Measurements from ENCODE around the gene GOLGA6L25.
"Not testable (repeated sequence)": the region's sequence is repeated elsewhere in the genome, so short reads cannot be mapped to it uniquely, and the experiment has no call there.

Gene GOLGA6L25

GRCh38 chr15:28515208-28515607 lies 38.2 kb upstream of the GOLGA6L25 start:
- H2BK12ac ChIP-seq (ENCODE audit: low read length); H3K4ac ChIP-seq (ENCODE audit: low read length); H3K9me3 ChIP-seq (replicated peaks in 1 of 2; ENCODE audit: control insufficient read depth in 2 of 2, insufficient read depth in 1 of 2, low read depth in 1 of 2, low read length in 2 of 2); H3K27ac ChIP-seq (replicated peaks; ENCODE audit: low read length); H3K4me2 ChIP-seq (ENCODE audit: insufficient read depth, low read length, poor library complexity, severe bottlenecking); H4K91ac ChIP-seq (ENCODE audit: low read depth, low read length, poor library complexity); H2AK5ac ChIP-seq (ENCODE audit: low read depth, low read length); H3K4me3 ChIP-seq (ENCODE audit: low read length in 2 of 2); H3K79me1 ChIP-seq (ENCODE audit: low read depth, low read length); H3K36me3 ChIP-seq (replicated peaks in 1 of 2; ENCODE audit: control insufficient read depth in 2 of 2, insufficient read depth in 2 of 2, low read length in 2 of 2); H2BK5ac ChIP-seq (ENCODE audit: low read length); H3K9ac ChIP-seq (ENCODE audit: low read depth, low read length, poor library complexity); H2AFZ ChIP-seq (ENCODE audit: low read length); H3K27me3 ChIP-seq (ENCODE audit: control insufficient read depth in 3 of 3, insufficient read depth in 3 of 3, low read depth in 1 of 3, low read length in 3 of 3); H3K14ac ChIP-seq (ENCODE audit: low read length); H3K23ac ChIP-seq (ENCODE audit: low read depth, low read length, poor library complexity); H3K18ac ChIP-seq (ENCODE audit: low read length); H2BK120ac ChIP-seq (ENCODE audit: low read depth, low read length); DNase-seq (ENCODE audit: low spot score); H4K8ac ChIP-seq (ENCODE audit: low read depth, low read length); H2BK15ac ChIP-seq (ENCODE audit: low read length); H3K4me1 ChIP-seq (ENCODE audit: control insufficient read depth in 2 of 2, insufficient read depth in 1 of 2, low read depth in 1 of 2, low read length in 2 of 2): not testable (repeated sequence)
- WGBS, 2 donors (ENCODE audit: extremely low coverage in 2 of 2, insufficient read length in 2 of 2, insufficient replicate concordance in 1 of 2) = no CpG with 5 or more reads among the region's 11 CpGs

DNA sequence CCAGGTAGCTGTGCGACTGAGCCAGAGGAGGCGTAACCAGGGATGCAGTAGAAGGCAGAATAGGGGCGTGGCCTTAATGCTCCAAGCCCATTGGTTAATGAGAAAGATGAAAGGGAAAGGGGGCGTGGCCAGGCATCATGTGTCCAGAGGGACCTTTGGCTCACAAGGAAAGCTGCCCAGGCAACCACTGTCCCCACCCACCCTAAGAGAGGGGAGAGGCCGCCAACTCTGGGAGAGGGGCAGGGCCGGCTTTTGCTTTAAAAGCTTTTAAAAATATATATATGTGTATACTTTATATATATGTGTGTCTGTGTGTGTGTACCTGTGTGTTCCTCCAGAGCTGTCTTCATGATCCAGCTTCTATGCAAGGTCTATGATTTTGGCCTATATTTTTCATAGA lies 20.4 kb upstream of the GOLGA6L25 start, which contains the start of gene GOLGA8G:
TSS of gene GOLGA8G (minus strand) at position 18 of the 400 bp plus-strand sequence. CDS start 62 bp downstream, outside the sequence.
- not testable (repeated sequence) for H3K4me2 ChIP-seq (ENCODE audit: insufficient read depth, low read length, poor library complexity, severe bottlenecking); H4K91ac ChIP-seq (ENCODE audit: low read depth, low read length, poor library complexity); H3K14ac ChIP-seq (ENCODE audit: low read length); H3K27ac ChIP-seq (replicated peaks; ENCODE audit: low read length); H3K9me3 ChIP-seq (replicated peaks in 1 of 2; ENCODE audit: control insufficient read depth in 2 of 2, insufficient read depth in 1 of 2, low read depth in 1 of 2, low read length in 2 of 2); H3K9ac ChIP-seq (ENCODE audit: low read depth, low read length, poor library complexity); H3K4me1 ChIP-seq (ENCODE audit: control insufficient read depth in 2 of 2, insufficient read depth in 1 of 2, low read depth in 1 of 2, low read length in 2 of 2); H3K4me3 ChIP-seq (ENCODE audit: low read length in 2 of 2); H3K23ac ChIP-seq (ENCODE audit: low read depth, low read length, poor library complexity); H2BK15ac ChIP-seq (ENCODE audit: low read length); H2AK5ac ChIP-seq (ENCODE audit: low read depth, low read length); H3K18ac ChIP-seq (ENCODE audit: low read length); H2BK120ac ChIP-seq (ENCODE audit: low read depth, low read length); H3K36me3 ChIP-seq (replicated peaks in 1 of 2; ENCODE audit: control insufficient read depth in 2 of 2, insufficient read depth in 2 of 2, low read length in 2 of 2); H2BK5ac ChIP-seq (ENCODE audit: low read length); H2AFZ ChIP-seq (ENCODE audit: low read length); H3K79me1 ChIP-seq (ENCODE audit: low read depth, low read length); DNase-seq (ENCODE audit: low spot score); H3K4ac ChIP-seq (ENCODE audit: low read length); H2BK12ac ChIP-seq (ENCODE audit: low read length); H3K27me3 ChIP-seq (ENCODE audit: control insufficient read depth in 3 of 3, insufficient read depth in 3 of 3, low read depth in 1 of 3, low read length in 3 of 3); H4K8ac ChIP-seq (ENCODE audit: low read depth, low read length)
- no CpG with 5 or more reads among the region's 6 CpGs for WGBS, 2 donors (ENCODE audit: extremely low coverage in 2 of 2, insufficient read length in 2 of 2, insufficient replicate concordance in 1 of 2)

GRCh38 chr15:28573351-28573750 lies 20.0 kb downstream of the GOLGA6L25 start:
- H3K36me3 ChIP-seq (replicated peaks in 1 of 2; ENCODE audit: control insufficient read depth in 2 of 2, insufficient read depth in 2 of 2, low read length in 2 of 2); H2BK120ac ChIP-seq (ENCODE audit: low read depth, low read length); H4K8ac ChIP-seq (ENCODE audit: low read depth, low read length); H3K4ac ChIP-seq (ENCODE audit: low read length); H2BK15ac ChIP-seq (ENCODE audit: low read length); DNase-seq (ENCODE audit: low spot score); H2AK5ac ChIP-seq (ENCODE audit: low read depth, low read length); H2BK12ac ChIP-seq (ENCODE audit: low read length); H2BK5ac ChIP-seq (ENCODE audit: low read length); H4K91ac ChIP-seq (ENCODE audit: low read depth, low read length, poor library complexity); H3K23ac ChIP-seq (ENCODE audit: low read depth, low read length, poor library complexity); H3K4me3 ChIP-seq (ENCODE audit: low read length in 2 of 2); H3K4me1 ChIP-seq (ENCODE audit: control insufficient read depth in 2 of 2, insufficient read depth in 1 of 2, low read depth in 1 of 2, low read length in 2 of 2); H2AFZ ChIP-seq (ENCODE audit: low read length); H3K27ac ChIP-seq (replicated peaks; ENCODE audit: low read length); H3K14ac ChIP-seq (ENCODE audit: low read length); H3K27me3 ChIP-seq (ENCODE audit: control insufficient read depth in 3 of 3, insufficient read depth in 3 of 3, low read depth in 1 of 3, low read length in 3 of 3); H3K79me1 ChIP-seq (ENCODE audit: low read depth, low read length); H3K18ac ChIP-seq (ENCODE audit: low read length); H3K9me3 ChIP-seq (replicated peaks in 1 of 2; ENCODE audit: control insufficient read depth in 2 of 2, insufficient read depth in 1 of 2, low read depth in 1 of 2, low read length in 2 of 2); H3K9ac ChIP-seq (ENCODE audit: low read depth, low read length, poor library complexity); H3K4me2 ChIP-seq (ENCODE audit: insufficient read depth, low read length, poor library complexity, severe bottlenecking): not testable (repeated sequence)
- WGBS, 2 donors (ENCODE audit: extremely low coverage in 2 of 2, insufficient read length in 2 of 2, insufficient replicate concordance in 1 of 2) = no CpG with 5 or more reads among the region's 13 CpGs

DNA sequence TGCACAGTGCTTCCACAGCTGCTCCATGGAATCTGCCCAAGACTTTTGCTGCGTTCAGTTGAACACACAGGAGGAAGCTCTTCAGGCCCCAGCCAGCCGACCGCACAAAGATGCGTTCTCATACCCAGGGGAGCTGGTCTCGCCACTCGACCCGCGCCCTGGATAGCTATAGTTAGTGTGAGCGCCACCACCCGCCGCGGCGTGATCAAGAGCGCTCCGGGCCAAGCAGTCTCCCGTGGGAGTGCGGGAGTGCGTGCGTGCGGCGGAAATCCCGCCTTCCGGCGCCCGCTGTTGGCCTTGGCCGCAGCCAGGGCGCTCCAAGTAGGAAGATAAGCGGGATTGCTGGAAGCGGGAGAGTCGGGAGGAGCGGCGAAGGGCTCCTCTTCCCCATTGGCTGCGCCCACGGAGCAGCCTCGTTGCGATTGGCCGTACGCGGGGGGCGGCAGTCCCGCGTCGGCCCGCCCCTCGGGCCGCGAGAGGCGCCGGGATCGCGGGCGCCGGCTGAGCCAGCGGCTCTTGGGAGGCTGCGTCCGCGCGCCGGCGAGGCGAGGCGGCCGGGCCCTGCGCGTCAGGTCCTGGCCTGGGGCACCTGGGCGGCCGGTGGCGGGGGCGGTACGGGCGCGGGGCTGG lies 35.7 kb downstream of the GOLGA6L25 start:
- H2AFZ ChIP-seq (ENCODE audit: low read length); H3K9ac ChIP-seq (ENCODE audit: low read depth, low read length, poor library complexity); H3K27me3 ChIP-seq (ENCODE audit: control insufficient read depth in 3 of 3, insufficient read depth in 3 of 3, low read depth in 1 of 3, low read length in 3 of 3); H3K14ac ChIP-seq (ENCODE audit: low read length); H3K36me3 ChIP-seq (replicated peaks in 1 of 2; ENCODE audit: control insufficient read depth in 2 of 2, insufficient read depth in 2 of 2, low read length in 2 of 2); H3K4me1 ChIP-seq (ENCODE audit: control insufficient read depth in 2 of 2, insufficient read depth in 1 of 2, low read depth in 1 of 2, low read length in 2 of 2); H2BK12ac ChIP-seq (ENCODE audit: low read length); H2AK5ac ChIP-seq (ENCODE audit: low read depth, low read length); H3K79me1 ChIP-seq (ENCODE audit: low read depth, low read length); H3K23ac ChIP-seq (ENCODE audit: low read depth, low read length, poor library complexity); H4K91ac ChIP-seq (ENCODE audit: low read depth, low read length, poor library complexity); H2BK120ac ChIP-seq (ENCODE audit: low read depth, low read length); H4K8ac ChIP-seq (ENCODE audit: low read depth, low read length); H3K27ac ChIP-seq (replicated peaks; ENCODE audit: low read length); H3K4ac ChIP-seq (ENCODE audit: low read length); H2BK15ac ChIP-seq (ENCODE audit: low read length); H3K9me3 ChIP-seq (replicated peaks in 1 of 2; ENCODE audit: control insufficient read depth in 2 of 2, insufficient read depth in 1 of 2, low read depth in 1 of 2, low read length in 2 of 2); H2BK5ac ChIP-seq (ENCODE audit: low read length); H3K4me2 ChIP-seq (ENCODE audit: insufficient read depth, low read length, poor library complexity, severe bottlenecking); H3K18ac ChIP-seq (ENCODE audit: low read length); DNase-seq (ENCODE audit: low spot score): not testable (repeated sequence)
- WGBS, 2 donors (ENCODE audit: extremely low coverage in 2 of 2, insufficient read length in 2 of 2, insufficient replicate concordance in 1 of 2) = no CpG with 5 or more reads among the region's 72 CpGs
- H3K4me3 ChIP-seq (ENCODE audit: low read length in 2 of 2) = peak overlapping the region in 1 of 2 donors; percentile 34
